Measurements from ENCODE around the gene TNRC6B. TPM values are rescaled to one million over a fixed set of nuclear protein-coding genes. Genes with fewer than 3 reads are reported as not detected.

TNRC6B gene
- total and polyA plus RNA-seq, 2 experiments from 2014 or later = 46.9 to 87.8 TPM

DNA sequence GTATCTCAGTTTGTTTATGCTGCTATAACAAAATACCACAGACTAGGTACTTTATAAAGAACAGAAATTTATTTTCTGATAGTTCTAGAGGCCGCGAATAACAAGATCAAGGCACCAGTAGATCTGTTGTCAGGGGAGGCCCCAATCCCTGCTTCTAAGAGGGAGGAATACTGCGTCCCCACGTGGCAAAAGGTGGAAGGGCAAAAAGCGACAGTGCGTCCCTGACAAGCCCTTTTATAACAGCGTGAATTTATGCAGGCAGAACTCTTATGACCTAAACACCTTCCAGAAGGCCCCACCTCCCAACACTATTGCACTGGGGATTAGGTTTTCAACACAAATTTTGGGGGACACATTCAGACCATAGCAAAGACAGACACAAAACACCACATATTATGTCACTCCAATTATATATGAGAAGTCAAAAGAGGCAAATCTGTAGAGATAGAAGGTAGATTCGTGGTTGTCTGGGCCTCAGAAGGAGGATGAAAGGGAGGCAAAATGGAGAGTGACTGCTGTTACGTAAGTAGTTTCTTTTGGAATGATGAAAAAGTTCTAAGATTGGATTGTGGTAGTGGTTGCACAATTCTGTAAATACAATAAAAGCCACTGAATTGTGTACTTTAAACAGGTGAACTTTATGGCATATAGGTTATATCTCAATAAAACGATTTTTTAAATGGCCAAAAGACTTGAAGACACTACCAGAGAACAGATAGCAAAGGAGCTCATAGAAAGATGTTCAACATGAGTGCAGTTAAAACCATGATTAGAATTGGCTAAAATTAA is 30.1 kb upstream of the TNRC6B start:
- Histone ChIP-seq H3K27ac (ENCODE audit: low read depth) (no peak overlapping the region), H3K27me3 (ENCODE audit: insufficient read depth) (no peaks in the 10 kb centered on the region), H3K79me2 (replicated peaks; ENCODE audit: insufficient read depth) (no peaks in the 10 kb centered on the region), H2AFZ (no peak overlapping the region), H3K9me2 (ENCODE audit: insufficient read depth) (no peaks in the 10 kb centered on the region), H3K4me3 (no peak overlapping the region), H4K20me1 (replicated peaks; ENCODE audit: insufficient read depth) (no peaks in the 10 kb centered on the region), H3K4me2 (no peak overlapping the region), H3K36me3 (ENCODE audit: insufficient read depth) (no peaks in the 10 kb centered on the region), H3K4me1 (ENCODE audit: insufficient read depth) (no peaks in the 10 kb centered on the region), H3F3A (replicated peaks; ENCODE audit: low read depth) (no peaks in the 10 kb centered on the region)
- H3K4me1 Mint-ChIP-seq = no peaks in the 10 kb centered on the region
- DNase-seq (ENCODE audit: low spot score) (peak; percentile 83), ATAC-seq (peak; percentile 95)
- peaks cover 6% of the 10 kb centered on the region for H3K27me3 Mint-ChIP-seq (ENCODE audit: insufficient read depth, low read depth, poor library complexity)
- no peaks in the 10 kb centered on the region for H3K36me3 Mint-ChIP-seq (ENCODE audit: low read depth)
- H3K27ac Mint-ChIP-seq = no peak overlapping the region
- H3K9me3 Mint-ChIP-seq = no peaks in the 10 kb centered on the region
- no peak overlapping the region for H3K4me3 Mint-ChIP-seq
- TF ChIP-seq EZH2phosphoT487 (IDR thresholded peaks at IDR 0.05; ENCODE audit: unreplicated experiment) (no peak), NANOG (IDR thresholded peaks at IDR 0.05; ENCODE audit: borderline replicate concordance) (no peak), ZNF331 (CRISPR knock-in tag; IDR thresholded peaks at IDR 0.05; ENCODE audit: low read depth) (no peak), STAT1 (IDR thresholded peaks at IDR 0.05; ENCODE audit: unreplicated experiment) (no peak), JUNB (IDR thresholded peaks at IDR 0.05; ENCODE audit: unreplicated experiment) (no peak), EZH2 (IDR thresholded peaks at IDR 0.05; ENCODE audit: low read depth, unreplicated experiment) (no peak), CREB1 (CRISPR knock-in tag; IDR thresholded peaks at IDR 0.05; ENCODE audit: low read depth) (0 out of 2 replicates have a peak, but pooled peaks have one; percentile 19), POLR2AphosphoS5 (IDR thresholded peaks at IDR 0.05; ENCODE audit: low read depth) (no peak), ZNF114 (CRISPR knock-in tag; IDR thresholded peaks at IDR 0.05) (no peak)
- TF ChIP-seq, protein P1, sequence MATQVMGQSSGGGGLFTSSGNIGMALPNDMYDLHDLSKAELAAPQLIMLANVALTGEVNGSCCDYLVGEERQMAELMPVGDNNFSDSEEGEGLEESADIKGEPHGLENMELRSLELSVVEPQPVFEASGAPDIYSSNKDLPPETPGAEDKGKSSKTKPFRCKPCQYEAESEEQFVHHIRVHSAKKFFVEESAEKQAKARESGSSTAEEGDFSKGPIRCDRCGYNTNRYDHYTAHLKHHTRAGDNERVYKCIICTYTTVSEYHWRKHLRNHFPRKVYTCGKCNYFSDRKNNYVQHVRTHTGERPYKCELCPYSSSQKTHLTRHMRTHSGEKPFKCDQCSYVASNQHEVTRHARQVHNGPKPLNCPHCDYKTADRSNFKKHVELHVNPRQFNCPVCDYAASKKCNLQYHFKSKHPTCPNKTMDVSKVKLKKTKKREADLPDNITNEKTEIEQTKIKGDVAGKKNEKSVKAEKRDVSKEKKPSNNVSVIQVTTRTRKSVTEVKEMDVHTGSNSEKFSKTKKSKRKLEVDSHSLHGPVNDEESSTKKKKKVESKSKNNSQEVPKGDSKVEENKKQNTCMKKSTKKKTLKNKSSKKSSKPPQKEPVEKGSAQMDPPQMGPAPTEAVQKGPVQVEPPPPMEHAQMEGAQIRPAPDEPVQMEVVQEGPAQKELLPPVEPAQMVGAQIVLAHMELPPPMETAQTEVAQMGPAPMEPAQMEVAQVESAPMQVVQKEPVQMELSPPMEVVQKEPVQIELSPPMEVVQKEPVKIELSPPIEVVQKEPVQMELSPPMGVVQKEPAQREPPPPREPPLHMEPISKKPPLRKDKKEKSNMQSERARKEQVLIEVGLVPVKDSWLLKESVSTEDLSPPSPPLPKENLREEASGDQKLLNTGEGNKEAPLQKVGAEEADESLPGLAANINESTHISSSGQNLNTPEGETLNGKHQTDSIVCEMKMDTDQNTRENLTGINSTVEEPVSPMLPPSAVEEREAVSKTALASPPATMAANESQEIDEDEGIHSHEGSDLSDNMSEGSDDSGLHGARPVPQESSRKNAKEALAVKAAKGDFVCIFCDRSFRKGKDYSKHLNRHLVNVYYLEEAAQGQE (IDR thresholded peaks at IDR 0.05; ENCODE audit: unreplicated experiment) = no peak
- TF ChIP-seq, protein P2, sequence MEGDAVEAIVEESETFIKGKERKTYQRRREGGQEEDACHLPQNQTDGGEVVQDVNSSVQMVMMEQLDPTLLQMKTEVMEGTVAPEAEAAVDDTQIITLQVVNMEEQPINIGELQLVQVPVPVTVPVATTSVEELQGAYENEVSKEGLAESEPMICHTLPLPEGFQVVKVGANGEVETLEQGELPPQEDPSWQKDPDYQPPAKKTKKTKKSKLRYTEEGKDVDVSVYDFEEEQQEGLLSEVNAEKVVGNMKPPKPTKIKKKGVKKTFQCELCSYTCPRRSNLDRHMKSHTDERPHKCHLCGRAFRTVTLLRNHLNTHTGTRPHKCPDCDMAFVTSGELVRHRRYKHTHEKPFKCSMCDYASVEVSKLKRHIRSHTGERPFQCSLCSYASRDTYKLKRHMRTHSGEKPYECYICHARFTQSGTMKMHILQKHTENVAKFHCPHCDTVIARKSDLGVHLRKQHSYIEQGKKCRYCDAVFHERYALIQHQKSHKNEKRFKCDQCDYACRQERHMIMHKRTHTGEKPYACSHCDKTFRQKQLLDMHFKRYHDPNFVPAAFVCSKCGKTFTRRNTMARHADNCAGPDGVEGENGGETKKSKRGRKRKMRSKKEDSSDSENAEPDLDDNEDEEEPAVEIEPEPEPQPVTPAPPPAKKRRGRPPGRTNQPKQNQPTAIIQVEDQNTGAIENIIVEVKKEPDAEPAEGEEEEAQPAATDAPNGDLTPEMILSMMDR (conservative IDR thresholded peaks at IDR 0.05; ENCODE audit: low read depth in 2 of 2) = peak; percentile 78 to 89
- TF ChIP-seq, protein P3, sequence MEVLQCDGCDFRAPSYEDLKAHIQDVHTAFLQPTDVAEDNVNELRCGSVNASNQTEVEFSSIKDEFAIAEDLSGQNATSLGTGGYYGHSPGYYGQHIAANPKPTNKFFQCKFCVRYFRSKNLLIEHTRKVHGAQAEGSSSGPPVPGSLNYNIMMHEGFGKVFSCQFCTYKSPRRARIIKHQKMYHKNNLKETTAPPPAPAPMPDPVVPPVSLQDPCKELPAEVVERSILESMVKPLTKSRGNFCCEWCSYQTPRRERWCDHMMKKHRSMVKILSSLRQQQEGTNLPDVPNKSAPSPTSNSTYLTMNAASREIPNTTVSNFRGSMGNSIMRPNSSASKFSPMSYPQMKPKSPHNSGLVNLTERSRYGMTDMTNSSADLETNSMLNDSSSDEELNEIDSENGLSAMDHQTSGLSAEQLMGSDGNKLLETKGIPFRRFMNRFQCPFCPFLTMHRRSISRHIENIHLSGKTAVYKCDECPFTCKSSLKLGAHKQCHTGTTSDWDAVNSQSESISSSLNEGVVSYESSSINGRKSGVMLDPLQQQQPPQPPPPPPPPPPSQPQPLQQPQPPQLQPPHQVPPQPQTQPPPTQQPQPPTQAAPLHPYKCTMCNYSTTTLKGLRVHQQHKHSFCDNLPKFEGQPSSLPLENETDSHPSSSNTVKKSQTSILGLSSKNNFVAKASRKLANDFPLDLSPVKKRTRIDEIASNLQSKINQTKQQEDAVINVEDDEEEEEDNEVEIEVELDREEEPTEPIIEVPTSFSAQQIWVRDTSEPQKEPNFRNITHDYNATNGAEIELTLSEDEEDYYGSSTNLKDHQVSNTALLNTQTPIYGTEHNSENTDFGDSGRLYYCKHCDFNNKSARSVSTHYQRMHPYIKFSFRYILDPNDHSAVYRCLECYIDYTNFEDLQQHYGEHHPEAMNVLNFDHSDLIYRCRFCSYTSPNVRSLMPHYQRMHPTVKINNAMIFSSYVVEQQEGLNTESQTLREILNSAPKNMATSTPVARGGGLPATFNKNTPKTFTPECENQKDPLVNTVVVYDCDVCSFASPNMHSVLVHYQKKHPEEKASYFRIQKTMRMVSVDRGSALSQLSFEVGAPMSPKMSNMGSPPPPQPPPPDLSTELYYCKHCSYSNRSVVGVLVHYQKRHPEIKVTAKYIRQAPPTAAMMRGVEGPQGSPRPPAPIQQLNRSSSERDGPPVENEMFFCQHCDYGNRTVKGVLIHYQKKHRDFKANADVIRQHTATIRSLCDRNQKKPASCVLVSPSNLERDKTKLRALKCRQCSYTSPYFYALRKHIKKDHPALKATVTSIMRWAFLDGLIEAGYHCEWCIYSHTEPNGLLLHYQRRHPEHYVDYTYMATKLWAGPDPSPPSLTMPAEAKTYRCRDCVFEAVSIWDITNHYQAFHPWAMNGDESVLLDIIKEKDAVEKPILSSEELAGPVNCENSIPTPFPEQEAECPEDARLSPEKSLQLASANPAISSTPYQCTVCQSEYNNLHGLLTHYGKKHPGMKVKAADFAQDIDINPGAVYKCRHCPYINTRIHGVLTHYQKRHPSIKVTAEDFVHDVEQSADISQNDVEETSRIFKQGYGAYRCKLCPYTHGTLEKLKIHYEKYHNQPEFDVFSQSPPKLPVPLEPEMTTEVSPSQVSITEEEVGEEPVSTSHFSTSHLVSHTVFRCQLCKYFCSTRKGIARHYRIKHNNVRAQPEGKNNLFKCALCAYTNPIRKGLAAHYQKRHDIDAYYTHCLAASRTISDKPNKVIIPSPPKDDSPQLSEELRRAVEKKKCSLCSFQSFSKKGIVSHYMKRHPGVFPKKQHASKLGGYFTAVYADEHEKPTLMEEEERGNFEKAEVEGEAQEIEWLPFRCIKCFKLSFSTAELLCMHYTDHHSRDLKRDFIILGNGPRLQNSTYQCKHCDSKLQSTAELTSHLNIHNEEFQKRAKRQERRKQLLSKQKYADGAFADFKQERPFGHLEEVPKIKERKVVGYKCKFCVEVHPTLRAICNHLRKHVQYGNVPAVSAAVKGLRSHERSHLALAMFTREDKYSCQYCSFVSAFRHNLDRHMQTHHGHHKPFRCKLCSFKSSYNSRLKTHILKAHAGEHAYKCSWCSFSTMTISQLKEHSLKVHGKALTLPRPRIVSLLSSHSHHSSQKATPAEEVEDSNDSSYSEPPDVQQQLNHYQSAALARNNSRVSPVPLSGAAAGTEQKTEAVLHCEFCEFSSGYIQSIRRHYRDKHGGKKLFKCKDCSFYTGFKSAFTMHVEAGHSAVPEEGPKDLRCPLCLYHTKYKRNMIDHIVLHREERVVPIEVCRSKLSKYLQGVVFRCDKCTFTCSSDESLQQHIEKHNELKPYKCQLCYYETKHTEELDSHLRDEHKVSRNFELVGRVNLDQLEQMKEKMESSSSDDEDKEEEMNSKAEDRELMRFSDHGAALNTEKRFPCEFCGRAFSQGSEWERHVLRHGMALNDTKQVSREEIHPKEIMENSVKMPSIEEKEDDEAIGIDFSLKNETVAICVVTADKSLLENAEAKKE (CRISPR knock-in tag; IDR thresholded peaks at IDR 0.05) = no peak
- TF ChIP-seq, protein P4, sequence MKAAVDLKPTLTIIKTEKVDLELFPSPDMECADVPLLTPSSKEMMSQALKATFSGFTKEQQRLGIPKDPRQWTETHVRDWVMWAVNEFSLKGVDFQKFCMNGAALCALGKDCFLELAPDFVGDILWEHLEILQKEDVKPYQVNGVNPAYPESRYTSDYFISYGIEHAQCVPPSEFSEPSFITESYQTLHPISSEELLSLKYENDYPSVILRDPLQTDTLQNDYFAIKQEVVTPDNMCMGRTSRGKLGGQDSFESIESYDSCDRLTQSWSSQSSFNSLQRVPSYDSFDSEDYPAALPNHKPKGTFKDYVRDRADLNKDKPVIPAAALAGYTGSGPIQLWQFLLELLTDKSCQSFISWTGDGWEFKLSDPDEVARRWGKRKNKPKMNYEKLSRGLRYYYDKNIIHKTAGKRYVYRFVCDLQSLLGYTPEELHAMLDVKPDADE (IDR thresholded peaks at IDR 0.05) = no peak

Measured in GM23338 (cell line).